ENCODE data around the gene PNMT. TPM values are rescaled to one million over a fixed set of nuclear protein-coding genes. Genes with fewer than 3 reads are reported as not detected.

The PNMT gene
- total and polyA plus RNA-seq, 2 donors, result 0.38 to 2.9 TPM

GRCh38 chr17:39632153-39632941 lies 35.9 kb upstream of the PNMT start:
- peak in 4 of 9 donors; percentile 32 to 74 (median 48) for DNase-seq (ENCODE audit: low read depth in 6 of 9, low spot score in 9 of 9)
- Histone ChIP-seq H3K9me3 (ENCODE audit: control insufficient read depth in 2 of 2, insufficient read depth in 1 of 2, low read length in 1 of 2) (peaks cover 0 to 5% of the 10 kb centered on the region in 2 donors), H3K36me3 (ENCODE audit: control insufficient read depth in 2 of 2, insufficient read depth in 2 of 2, low read length in 1 of 2) (no peaks in the 10 kb centered on the region), H3K4me1 (ENCODE audit: control insufficient read depth in 2 of 2, insufficient read depth in 2 of 2, low read length in 2 of 2) (peaks cover 14 to 49% of the 10 kb centered on the region in 2 donors), H3K4me3 (ENCODE audit: low read length in 2 of 2) (no peak overlapping the region), H3K27ac (ENCODE audit: low read depth in 1 of 2, low read length in 1 of 2) (no peak overlapping the region), H3K27me3 (ENCODE audit: control insufficient read depth in 2 of 2, insufficient read depth in 1 of 2, low read length in 1 of 2) (peaks cover 13 to 40% of the 10 kb centered on the region in 2 donors)
- 48% methylated on average over 13 of the region's 13 CpGs for WGBS

- WGBS, result 93% methylated on average over 8 of the region's 8 CpGs
- no peak overlapping the region for H3K27ac ChIP-seq (ENCODE audit: low read depth in 1 of 2, low read length in 1 of 2)
- no peak for DNase-seq (ENCODE audit: low read depth in 6 of 9, low spot score in 9 of 9)
These were observed 34.6 kb upstream of the PNMT start for GRCh38 chr17:39633570-39634183.

GRCh38 chr17:39634384-39634871 lies 33.8 kb upstream of the PNMT start:
- peak in 3 of 9 donors; percentile 26 to 63 (median 49) for DNase-seq (ENCODE audit: low read depth in 6 of 9, low spot score in 9 of 9)
- H3K36me3 ChIP-seq (ENCODE audit: control insufficient read depth in 2 of 2, insufficient read depth in 2 of 2, low read length in 1 of 2), result no peaks in the 10 kb centered on the region
- no peak overlapping the region for H3K4me3 ChIP-seq (ENCODE audit: low read length in 2 of 2)
- WGBS, result 53% methylated on average over 2 of the region's 2 CpGs
- H3K27ac ChIP-seq (ENCODE audit: low read depth in 1 of 2, low read length in 1 of 2), result no peak overlapping the region
- peaks cover 0 to 19% of the 10 kb centered on the region in 2 donors for H3K27me3 ChIP-seq (ENCODE audit: control insufficient read depth in 2 of 2, insufficient read depth in 1 of 2, low read length in 1 of 2)
- peaks cover 0 to 2% of the 10 kb centered on the region in 2 donors for H3K9me3 ChIP-seq (ENCODE audit: control insufficient read depth in 2 of 2, insufficient read depth in 1 of 2, low read length in 1 of 2)
- peaks cover 28 to 68% of the 10 kb centered on the region in 2 donors for H3K4me1 ChIP-seq (ENCODE audit: control insufficient read depth in 2 of 2, insufficient read depth in 2 of 2, low read length in 2 of 2)

More at GRCh38 chr17:39633570-39634183, 34.6 kb upstream of the PNMT start:
- Histone ChIP-seq H3K27me3 (ENCODE audit: control insufficient read depth in 2 of 2, insufficient read depth in 1 of 2, low read length in 1 of 2) (peaks cover 4 to 27% of the 10 kb centered on the region in 2 donors), H3K4me3 (ENCODE audit: low read length in 2 of 2) (no peak overlapping the region), H3K36me3 (ENCODE audit: control insufficient read depth in 2 of 2, insufficient read depth in 2 of 2, low read length in 1 of 2) (no peaks in the 10 kb centered on the region), H3K4me1 (ENCODE audit: control insufficient read depth in 2 of 2, insufficient read depth in 2 of 2, low read length in 2 of 2) (peaks cover 25 to 60% of the 10 kb centered on the region in 2 donors), H3K9me3 (ENCODE audit: control insufficient read depth in 2 of 2, insufficient read depth in 1 of 2, low read length in 1 of 2) (peaks cover 0 to 2% of the 10 kb centered on the region in 2 donors)

GRCh38 chr17:39635614-39636176 lies 32.6 kb upstream of the PNMT start:
- peaks cover 0 to 8% of the 10 kb centered on the region in 2 donors for H3K27me3 ChIP-seq (ENCODE audit: control insufficient read depth in 2 of 2, insufficient read depth in 1 of 2, low read length in 1 of 2)
- WGBS, result 95% methylated on average over 8 of the region's 8 CpGs
- peaks cover 0 to 3% of the 10 kb centered on the region in 2 donors for H3K36me3 ChIP-seq (ENCODE audit: control insufficient read depth in 2 of 2, insufficient read depth in 2 of 2, low read length in 1 of 2)
- no peak for DNase-seq (ENCODE audit: low read depth in 6 of 9, low spot score in 9 of 9)
- H3K9me3 ChIP-seq (ENCODE audit: control insufficient read depth in 2 of 2, insufficient read depth in 1 of 2, low read length in 1 of 2), result peaks cover 0 to 2% of the 10 kb centered on the region in 2 donors
- peaks cover 28 to 81% of the 10 kb centered on the region in 2 donors for H3K4me1 ChIP-seq (ENCODE audit: control insufficient read depth in 2 of 2, insufficient read depth in 2 of 2, low read length in 2 of 2)
- no peak overlapping the region for H3K4me3 ChIP-seq (ENCODE audit: low read length in 2 of 2)
- no peak overlapping the region for H3K27ac ChIP-seq (ENCODE audit: low read depth in 1 of 2, low read length in 1 of 2)

GRCh38 chr17:39636587-39636926 lies 31.7 kb upstream of the PNMT start:
- peak overlapping the region; percentile 76 to 89 for H3K27ac ChIP-seq (ENCODE audit: low read depth in 1 of 2, low read length in 1 of 2)
- WGBS, result 27% methylated on average over 6 of the region's 6 CpGs

GRCh38 chr17:39636927-39637736 lies 31.1 kb upstream of the PNMT start, which contains the start of gene STARD3:
TSS of gene STARD3 (plus strand) at chr17:39637144. CDS start at chr17:39653532, 16,388 bp downstream.
- Histone ChIP-seq H3K4me1 (ENCODE audit: control insufficient read depth in 2 of 2, insufficient read depth in 2 of 2, low read length in 2 of 2) (peaks cover 24 to 75% of the 10 kb centered on the region in 2 donors), H3K9me3 (ENCODE audit: control insufficient read depth in 2 of 2, insufficient read depth in 1 of 2, low read length in 1 of 2) (peaks cover 0 to 2% of the 10 kb centered on the region in 2 donors), H3K27me3 (ENCODE audit: control insufficient read depth in 2 of 2, insufficient read depth in 1 of 2, low read length in 1 of 2) (peaks cover 0 to 2% of the 10 kb centered on the region in 2 donors), H3K4me3 (ENCODE audit: low read length in 2 of 2) (peak within 1 kb of the TSS; percentile 88 to 92), H3K36me3 (ENCODE audit: control insufficient read depth in 2 of 2, insufficient read depth in 2 of 2, low read length in 1 of 2) (peaks cover 0 to 3% of the 10 kb centered on the region in 2 donors), H3K27ac (ENCODE audit: low read depth in 1 of 2, low read length in 1 of 2) (peak within 1 kb of the TSS; percentile 76 to 96)
- DNase-seq (ENCODE audit: low read depth in 6 of 9, low spot score in 9 of 9), result peak; percentile 65 to 94 (median 80)
- WGBS, result under 1% methylated on average over 69 of the region's 69 CpGs

More at GRCh38 chr17:39636587-39636926, 31.7 kb upstream of the PNMT start:
- Histone ChIP-seq H3K9me3 (ENCODE audit: control insufficient read depth in 2 of 2, insufficient read depth in 1 of 2, low read length in 1 of 2) (peaks cover 0 to 2% of the 10 kb centered on the region in 2 donors), H3K4me1 (ENCODE audit: control insufficient read depth in 2 of 2, insufficient read depth in 2 of 2, low read length in 2 of 2) (peaks cover 27 to 80% of the 10 kb centered on the region in 2 donors), H3K36me3 (ENCODE audit: control insufficient read depth in 2 of 2, insufficient read depth in 2 of 2, low read length in 1 of 2) (peaks cover 0 to 3% of the 10 kb centered on the region in 2 donors), H3K27me3 (ENCODE audit: control insufficient read depth in 2 of 2, insufficient read depth in 1 of 2, low read length in 1 of 2) (peaks cover 0 to 5% of the 10 kb centered on the region in 2 donors), H3K4me3 (ENCODE audit: low read length in 2 of 2) (peak overlapping the region; percentile 88 to 92)
- no peak for DNase-seq (ENCODE audit: low read depth in 6 of 9, low spot score in 9 of 9)

- WGBS, result 97% methylated on average over 7 of the region's 7 CpGs
- peaks cover 0 to 3% of the 10 kb centered on the region in 2 donors for H3K36me3 ChIP-seq (ENCODE audit: control insufficient read depth in 2 of 2, insufficient read depth in 2 of 2, low read length in 1 of 2)
- no peak overlapping the region for H3K27ac ChIP-seq (ENCODE audit: low read depth in 1 of 2, low read length in 1 of 2)
- no peaks in the 10 kb centered on the region for H3K27me3 ChIP-seq (ENCODE audit: control insufficient read depth in 2 of 2, insufficient read depth in 1 of 2, low read length in 1 of 2)
- peaks cover 21 to 64% of the 10 kb centered on the region in 2 donors for H3K4me1 ChIP-seq (ENCODE audit: control insufficient read depth in 2 of 2, insufficient read depth in 2 of 2, low read length in 2 of 2)
- H3K9me3 ChIP-seq (ENCODE audit: control insufficient read depth in 2 of 2, insufficient read depth in 1 of 2, low read length in 1 of 2), result peaks cover 0 to 2% of the 10 kb centered on the region in 2 donors
- peak overlapping the region; percentile 88 to 92 for H3K4me3 ChIP-seq (ENCODE audit: low read length in 2 of 2)
- no peak for DNase-seq (ENCODE audit: low read depth in 6 of 9, low spot score in 9 of 9)
These were observed 29.9 kb upstream of the PNMT start for GRCh38 chr17:39638317-39638716.

- no peak for DNase-seq (ENCODE audit: low read depth in 6 of 9, low spot score in 9 of 9)
- 92% methylated on average over 2 of the region's 2 CpGs for WGBS
- peaks cover 0 to 3% of the 10 kb centered on the region in 2 donors for H3K36me3 ChIP-seq (ENCODE audit: control insufficient read depth in 2 of 2, insufficient read depth in 2 of 2, low read length in 1 of 2)
- peaks cover 21 to 58% of the 10 kb centered on the region in 2 donors for H3K4me1 ChIP-seq (ENCODE audit: control insufficient read depth in 2 of 2, insufficient read depth in 2 of 2, low read length in 2 of 2)
- peaks cover 0 to 2% of the 10 kb centered on the region in 2 donors for H3K9me3 ChIP-seq (ENCODE audit: control insufficient read depth in 2 of 2, insufficient read depth in 1 of 2, low read length in 1 of 2)
- H3K27ac ChIP-seq (ENCODE audit: low read depth in 1 of 2, low read length in 1 of 2), result no peak overlapping the region
- H3K4me3 ChIP-seq (ENCODE audit: low read length in 2 of 2), result no peak overlapping the region
- H3K27me3 ChIP-seq (ENCODE audit: control insufficient read depth in 2 of 2, insufficient read depth in 1 of 2, low read length in 1 of 2), result no peaks in the 10 kb centered on the region
These were observed 29.2 kb upstream of the PNMT start for GRCh38 chr17:39639043-39639442.

Data from thymus (tissue), 11 donors.